Choroid plexus epithelial cell (primary cell): ENCODE results near the gene GNA15.

Experiments
- DNase-seq: peaks from one replicate; pipeline ENCODE4 v3.0.0-alpha.2; 2010; ENCODE audit warnings: low read depth
- H3K4me3 ChIP-seq: 2 replicates; pipeline ENCODE4 v1.5.1; 2011; ENCODE audit warnings: low read depth, mild to moderate bottlenecking, control low read depth, low read length, moderate library complexity
- CTCF ChIP-seq: conservative IDR thresholded peaks from 2 replicates; pipeline ENCODE4 v1.5.1; 2011; ENCODE audit warnings: low read depth, mild to moderate bottlenecking, control low read depth, inconsistent platforms, low read length, moderate library complexity

GNA15 gene

GRCh38 chr19:3114811-3115210 lies 21.0 kb upstream of the GNA15 start:
- DNase-seq: no peak
- no peak for TF ChIP-seq CTCF
- H3K4me3 ChIP-seq: no peak overlapping the region

- no peak for DNase-seq
- no peak overlapping the region for H3K4me3 ChIP-seq
- no peak for TF ChIP-seq CTCF
Measured at GRCh38 chr19:3115411-3115810, 20.4 kb upstream of the GNA15 start.

GRCh38 chr19:3115916-3116602 lies 19.8 kb upstream of the GNA15 start:
- no peak for TF ChIP-seq CTCF
- DNase-seq: no peak

GRCh38 chr19:3116621-3117020 lies 19.2 kb upstream of the GNA15 start:
- H3K4me3 ChIP-seq: no peak overlapping the region
- no peak for DNase-seq
- no peak for TF ChIP-seq CTCF

More at GRCh38 chr19:3115916-3116602, 19.8 kb upstream of the GNA15 start:
- H3K4me3 ChIP-seq: no peak overlapping the region

- no peak for TF ChIP-seq CTCF
- DNase-seq: no peak
- no peak overlapping the region for H3K4me3 ChIP-seq
Measured at GRCh38 chr19:3117716-3118115, 18.1 kb upstream of the GNA15 start.

GRCh38 chr19:3118232-3119070 lies 17.4 kb upstream of the GNA15 start:
- H3K4me3 ChIP-seq: no peak overlapping the region
- no peak for DNase-seq
- TF ChIP-seq CTCF: no peak
